Prostate gland (tissue), 2 donors: ENCODE measurements around the gene CYB5A. TPM values are rescaled to one million over a fixed set of nuclear protein-coding genes. Genes with fewer than 3 reads are reported as not detected.
"Not testable (repeated sequence)": the region's sequence is repeated elsewhere in the genome, so short reads cannot be mapped to it uniquely, and the experiment has no call there.

Source experiments
- DNase-seq: peaks from one replicate; pipeline ENCODE4 v3.0.0-alpha.2; 2019; ENCODE audit warnings: low spot score
- H3K27ac ChIP-seq, 2 donors: fragments of 200-600 bp; sonication (generic); 2 replicates each; pipeline ENCODE4 v1.5.1; 2017 to 2019
- H3K27me3 ChIP-seq: fragments of 200-600 bp; sonication (generic); replicated peaks from 2 replicates; pipeline ENCODE4 v1.5.1; 2019; ENCODE audit not compliant: insufficient read depth
- H3K36me3 ChIP-seq, 2 donors: fragments of 200-600 bp; sonication (generic); 1 replicate in 1 of 2; 2 replicates in 1 of 2; pipeline versions ENCODE4 v1.5.1 to v1.8.1; 2017 to 2019
- H3K4me1 ChIP-seq: fragments of 200-600 bp; sonication (generic); replicated peaks from 2 replicates; pipeline ENCODE4 v1.5.1; 2019
- H3K4me3 ChIP-seq, 2 donors: fragments of 200-600 bp; sonication (generic); 2 replicates each; pipeline ENCODE4 v1.5.1; 2017 to 2019
- H3K9me3 ChIP-seq: fragments of 200-600 bp; sonication (generic); 2 replicates; pipeline ENCODE4 v1.5.1; 2017
- POLR2A ChIP-seq: fragments of 450-650 bp; IDR thresholded peaks from one replicate; pipeline ENCODE4 v1.6.1; 2016; ENCODE audit warnings: antibody characterized with exemption, mild to moderate bottlenecking
- POLR2AphosphoS5 ChIP-seq: sonication (generic); formaldehyde crosslinking; IDR thresholded peaks from one replicate; pipeline ENCODE4 v1.6.1; 2017; ENCODE audit warnings: antibody characterized with exemption
- WGBS: methylation state at CpG from one replicate; pipeline ENCODE4 v1.1.5; 2018; 5-methylcytosine and 5-hydroxymethylcytosine counted together
- intact Hi-C: fragments of 100-400 bp; cut with DNase I; formaldehyde crosslinking; loops from one replicate; pipeline ENCODE4 v1.14.2; 2022
- total RNA-seq, 2 donors: library from RNA; depleted of rRNA; stranded (reverse); fragments of >200 nt; gene quantifications; one replicate each; pipeline ENCODE4 v1.1.0, GENCODE V29; 2016
- TF ChIP-seq, protein P1 (sequence below), 4 experiments: fragments of 200-600 bp in 2 of 4; fragments of 450-650 bp in 2 of 4; sonication (generic) in 2 of 4; IDR thresholded peaks; 1 replicate in 3 of 4; 2 replicates in 1 of 4; pipeline ENCODE4 v1.5.1; 2016 to 2019; ENCODE audit warnings: antibody characterized with exemption in 4 of 4, mild to moderate bottlenecking in 2 of 4, moderate library complexity in 2 of 4

The CYB5A gene
- total RNA-seq, 2 donors from 2014 or later = 76.6 to 144 TPM

DNA sequence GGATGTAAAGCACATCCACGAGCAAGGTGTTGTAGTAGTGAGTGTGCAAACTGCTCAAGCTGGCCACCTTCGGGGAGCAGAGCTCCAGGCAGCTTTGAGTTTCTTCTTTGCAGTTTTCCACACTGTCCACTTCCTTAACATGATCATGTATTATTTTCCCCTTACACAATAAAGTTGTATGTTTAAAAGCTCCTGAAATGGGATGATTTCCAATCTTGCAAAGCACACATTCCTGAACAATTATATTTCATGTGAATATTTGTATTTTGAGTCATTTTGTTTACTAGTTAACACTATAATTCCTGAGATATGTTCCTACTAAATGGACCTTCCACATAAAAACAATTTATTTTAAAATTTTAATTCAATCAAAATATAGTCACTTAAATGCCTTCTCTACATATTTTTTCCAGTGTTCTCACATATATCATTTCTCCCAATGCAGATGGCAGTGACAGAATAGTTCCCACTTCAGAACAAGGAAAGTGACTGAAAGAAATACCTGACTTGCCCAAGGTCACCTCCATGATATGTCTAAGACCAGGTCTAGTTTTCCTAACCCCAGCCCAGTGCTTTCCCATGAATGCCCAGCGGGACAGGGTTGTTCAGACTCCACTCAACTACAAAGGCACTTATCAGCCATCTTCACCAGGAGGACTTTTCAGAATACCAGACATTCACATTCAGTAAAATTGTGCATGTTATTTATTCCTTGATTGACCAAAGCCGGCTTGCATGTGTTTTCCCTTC, 5.5 kb downstream of the CYB5A start:
- Histone ChIP-seq H3K27ac (peak overlapping the region in 1 of 2 donors; percentile 39), H3K4me3 (no peak overlapping the region), H3K9me3 (no peaks in the 10 kb centered on the region), H3K27me3 (no peaks in the 10 kb centered on the region), H3K4me1 (peaks cover 14% of the 10 kb centered on the region), H3K36me3 (no peaks in the 10 kb centered on the region)
- DNase-seq = no peak
- intact Hi-C loops = no loop called here
- 82% methylated on average over 4 of the region's 4 CpGs for WGBS
- TF ChIP-seq, protein P1, sequence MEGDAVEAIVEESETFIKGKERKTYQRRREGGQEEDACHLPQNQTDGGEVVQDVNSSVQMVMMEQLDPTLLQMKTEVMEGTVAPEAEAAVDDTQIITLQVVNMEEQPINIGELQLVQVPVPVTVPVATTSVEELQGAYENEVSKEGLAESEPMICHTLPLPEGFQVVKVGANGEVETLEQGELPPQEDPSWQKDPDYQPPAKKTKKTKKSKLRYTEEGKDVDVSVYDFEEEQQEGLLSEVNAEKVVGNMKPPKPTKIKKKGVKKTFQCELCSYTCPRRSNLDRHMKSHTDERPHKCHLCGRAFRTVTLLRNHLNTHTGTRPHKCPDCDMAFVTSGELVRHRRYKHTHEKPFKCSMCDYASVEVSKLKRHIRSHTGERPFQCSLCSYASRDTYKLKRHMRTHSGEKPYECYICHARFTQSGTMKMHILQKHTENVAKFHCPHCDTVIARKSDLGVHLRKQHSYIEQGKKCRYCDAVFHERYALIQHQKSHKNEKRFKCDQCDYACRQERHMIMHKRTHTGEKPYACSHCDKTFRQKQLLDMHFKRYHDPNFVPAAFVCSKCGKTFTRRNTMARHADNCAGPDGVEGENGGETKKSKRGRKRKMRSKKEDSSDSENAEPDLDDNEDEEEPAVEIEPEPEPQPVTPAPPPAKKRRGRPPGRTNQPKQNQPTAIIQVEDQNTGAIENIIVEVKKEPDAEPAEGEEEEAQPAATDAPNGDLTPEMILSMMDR (IDR thresholded peaks at IDR 0.05) = no peak
- no peak for TF ChIP-seq POLR2A
- TF ChIP-seq POLR2AphosphoS5 = no peak

DNA sequence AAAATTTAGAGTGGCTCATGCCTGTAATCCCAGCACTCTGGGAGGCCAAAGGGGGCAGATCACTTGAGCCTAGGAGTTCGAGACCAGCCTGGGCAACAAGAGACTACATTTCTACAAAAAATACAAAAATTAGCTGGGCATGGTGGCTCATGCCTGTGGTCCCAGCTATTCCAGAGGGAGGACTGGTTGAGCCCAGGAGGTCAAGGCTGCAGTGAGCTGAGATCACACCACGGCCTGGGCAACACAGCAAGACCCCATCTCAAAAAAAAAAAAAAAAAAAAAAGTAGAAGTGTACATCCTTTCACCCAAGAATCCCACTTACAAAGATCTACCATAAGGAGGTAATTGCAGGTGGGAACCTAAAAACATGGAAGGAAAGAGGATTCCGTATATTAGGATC, 6.2 kb downstream of the CYB5A start:
- H3K4me3 ChIP-seq, H3K27me3 ChIP-seq, DNase-seq, intact Hi-C loops, H3K9me3 ChIP-seq, H3K36me3 ChIP-seq: not testable (repeated sequence)
- Histone ChIP-seq H3K4me1 (peaks cover 14% of the 10 kb centered on the region), H3K27ac (peak overlapping the region; percentile 76 to 83)
- WGBS = 90% methylated on average over 3 of the region's 3 CpGs

GRCh38 chr18:74284980-74285355, 6.8 kb downstream of the CYB5A start:
- WGBS = 84% methylated on average over 1 of the region's 1 CpG
- H3K4me1 ChIP-seq = peaks cover 14% of the 10 kb centered on the region
- H3K27me3 ChIP-seq = no peaks in the 10 kb centered on the region
- no peaks in the 10 kb centered on the region for H3K9me3 ChIP-seq
- TF ChIP-seq, protein P1 (IDR thresholded peaks at IDR 0.05) = no peak
- TF ChIP-seq POLR2A (no peak), POLR2AphosphoS5 (no peak)
- H3K27ac ChIP-seq = peak overlapping the region; percentile 76 to 83
- H3K36me3 ChIP-seq = no peaks in the 10 kb centered on the region
- H3K4me3 ChIP-seq = no peak overlapping the region
- no peak for DNase-seq
- intact Hi-C loops = no loop called here

GRCh38 chr18:74284191-74284979, 7.4 kb downstream of the CYB5A start:
- Histone ChIP-seq H3K27me3 (no peaks in the 10 kb centered on the region), H3K4me3 (no peak overlapping the region), H3K9me3 (no peaks in the 10 kb centered on the region), H3K4me1 (peaks cover 14% of the 10 kb centered on the region), H3K36me3 (no peaks in the 10 kb centered on the region), H3K27ac (peak overlapping the region; percentile 76 to 83)
- WGBS = 14% methylated on average over 11 of the region's 11 CpGs
- intact Hi-C loops = no loop called here
- no peak for TF ChIP-seq POLR2A
- peak; percentile 13 for TF ChIP-seq POLR2AphosphoS5
- DNase-seq = no peak

GRCh38 chr18:74283646-74284045, 8.1 kb downstream of the CYB5A start:
- DNase-seq = no peak
- Histone ChIP-seq H3K27me3 (no peaks in the 10 kb centered on the region), H3K27ac (peak overlapping the region; percentile 61 to 76), H3K9me3 (no peaks in the 10 kb centered on the region), H3K4me1 (peaks cover 14% of the 10 kb centered on the region), H3K4me3 (no peak overlapping the region), H3K36me3 (no peaks in the 10 kb centered on the region)
- intact Hi-C loops = no loop called here
- TF ChIP-seq, protein P1 (IDR thresholded peaks at IDR 0.05) = no peak
- TF ChIP-seq POLR2AphosphoS5 (no peak), POLR2A (no peak)
- WGBS = 77% methylated on average over 10 of the region's 10 CpGs
